ENCODE results near the gene TOP3B. TPM values are rescaled to one million over a fixed set of nuclear protein-coding genes. Genes with fewer than 3 reads are reported as not detected.

TOP3B gene
- polyA plus RNA-seq, 4 donors, result 12.0 to 26.9 (median 14.5) TPM

DNA sequence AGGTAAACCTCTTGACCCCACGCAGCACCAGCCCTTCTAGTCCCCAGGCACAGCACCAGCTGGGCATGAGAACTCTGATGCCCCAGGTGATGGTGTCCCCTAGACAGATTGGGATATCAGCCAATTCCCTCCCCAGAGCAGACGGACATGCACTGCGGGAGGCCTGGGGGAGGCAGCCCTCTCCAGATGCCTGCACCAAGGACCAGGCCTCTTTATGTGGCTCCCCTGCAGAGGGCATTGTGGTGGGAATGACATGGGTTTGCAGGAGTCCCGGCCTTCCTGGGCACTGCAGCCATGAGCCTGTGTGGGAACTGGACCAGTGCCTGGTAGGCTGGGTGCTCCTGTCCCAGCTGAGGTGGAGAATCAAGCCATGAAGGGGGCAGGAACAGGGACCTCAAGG is 55.9 kb downstream of the TOP3B start:
- WGBS, 3 donors, result 88 to 95% (median 89%) methylated on average over 4 of the region's 4 CpGs
- no peak overlapping the region for H3K27ac ChIP-seq (ENCODE audit: low read depth in 1 of 3, low read length in 2 of 3)
- H3K4me1 ChIP-seq (ENCODE audit: control insufficient read depth in 3 of 3, insufficient read depth in 2 of 3, low read depth in 1 of 3, low read length in 2 of 3), result no peaks in the 10 kb centered on the region
- DNase-seq (no peak), FAIRE-seq (no peak)
- no peak overlapping the region for H3K4me3 ChIP-seq (ENCODE audit: low read depth in 1 of 3, low read length in 3 of 3)
- no peaks in the 10 kb centered on the region for H3K9me3 ChIP-seq (ENCODE audit: control insufficient read depth in 2 of 2, insufficient read depth in 1 of 2, low read depth in 1 of 2, low read length in 1 of 2)
- H3K36me3 ChIP-seq (ENCODE audit: control insufficient read depth in 3 of 3, insufficient read depth in 2 of 3, low read depth in 1 of 3, low read length in 3 of 3), result peaks cover 0 to 66% (median 2%) of the 10 kb centered on the region in 3 donors
- H3K27me3 ChIP-seq (ENCODE audit: control insufficient read depth in 3 of 3, insufficient read depth in 3 of 3, low read length in 3 of 3), result no peaks in the 10 kb centered on the region

GRCh38 chr22:21923163-21923561 is 59.4 kb downstream of the TOP3B start:
- no peak for FAIRE-seq
- Histone ChIP-seq H3K4me3 (ENCODE audit: low read depth in 1 of 3, low read length in 3 of 3) (no peak overlapping the region), H3K27me3 (ENCODE audit: control insufficient read depth in 3 of 3, insufficient read depth in 3 of 3, low read length in 3 of 3) (no peaks in the 10 kb centered on the region), H3K27ac (ENCODE audit: low read depth in 1 of 3, low read length in 2 of 3) (no peak overlapping the region), H3K36me3 (ENCODE audit: control insufficient read depth in 3 of 3, insufficient read depth in 2 of 3, low read depth in 1 of 3, low read length in 3 of 3) (peaks cover 0 to 53% (median 0%) of the 10 kb centered on the region in 3 donors), H3K9me3 (ENCODE audit: control insufficient read depth in 2 of 2, insufficient read depth in 1 of 2, low read depth in 1 of 2, low read length in 1 of 2) (no peaks in the 10 kb centered on the region), H3K4me1 (ENCODE audit: control insufficient read depth in 3 of 3, insufficient read depth in 2 of 3, low read depth in 1 of 3, low read length in 2 of 3) (no peaks in the 10 kb centered on the region)
- DNase-seq, result no peak
- 94 to 97% (median 96%) methylated on average over 20 to 21 of the region's 21 CpGs for WGBS, 3 donors

DNA sequence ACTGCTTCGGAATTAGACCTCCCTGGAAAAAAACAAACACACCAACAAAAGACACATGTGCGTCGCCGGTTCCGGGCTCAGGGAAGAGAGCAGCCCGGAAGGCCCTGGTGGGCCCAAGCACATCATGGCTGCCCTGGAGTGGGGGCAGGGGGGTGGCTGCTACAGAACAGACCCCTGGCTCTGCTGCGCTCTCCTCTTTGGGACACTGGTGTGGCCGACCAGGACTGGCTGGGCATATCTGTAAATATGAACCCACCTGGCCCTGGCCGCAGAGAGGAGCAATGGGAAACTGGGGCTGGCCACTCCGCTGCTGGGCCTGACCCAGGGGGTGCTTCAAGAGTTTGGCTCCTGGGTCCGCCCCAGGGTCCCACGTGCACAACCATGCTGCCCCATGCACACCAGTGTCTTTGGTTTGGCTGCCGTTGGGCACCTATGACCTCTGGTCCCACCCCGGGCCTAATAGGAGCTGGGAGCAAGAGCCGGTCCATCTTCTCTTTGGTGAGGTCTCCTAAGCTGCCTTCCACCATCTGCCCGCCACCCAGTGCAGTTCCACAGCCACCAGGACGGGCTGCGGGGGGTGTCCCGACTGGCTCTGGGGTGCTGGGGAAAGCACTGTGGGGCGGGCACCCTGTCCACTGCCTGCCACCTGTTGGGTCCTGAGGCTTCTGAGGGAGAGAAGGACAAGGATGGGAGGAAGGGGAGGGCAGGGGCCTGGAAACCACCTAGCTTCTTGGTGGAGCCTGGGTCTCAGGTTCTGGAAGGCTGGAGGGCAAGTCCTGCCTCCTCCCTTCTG is 60.0 kb downstream of the TOP3B start:
- Histone ChIP-seq H3K27ac (ENCODE audit: low read depth in 1 of 3, low read length in 2 of 3) (no peak overlapping the region), H3K27me3 (ENCODE audit: control insufficient read depth in 3 of 3, insufficient read depth in 3 of 3, low read length in 3 of 3) (no peaks in the 10 kb centered on the region), H3K36me3 (ENCODE audit: control insufficient read depth in 3 of 3, insufficient read depth in 2 of 3, low read depth in 1 of 3, low read length in 3 of 3) (peaks cover 0 to 49% (median 0%) of the 10 kb centered on the region in 3 donors), H3K4me1 (ENCODE audit: control insufficient read depth in 3 of 3, insufficient read depth in 2 of 3, low read depth in 1 of 3, low read length in 2 of 3) (no peaks in the 10 kb centered on the region), H3K4me3 (ENCODE audit: low read depth in 1 of 3, low read length in 3 of 3) (no peak overlapping the region), H3K9me3 (ENCODE audit: control insufficient read depth in 2 of 2, insufficient read depth in 1 of 2, low read depth in 1 of 2, low read length in 1 of 2) (no peaks in the 10 kb centered on the region)
- WGBS, 3 donors, result 90 to 95% (median 92%) methylated on average over 18 to 20 of the region's 20 CpGs
- no peak for DNase-seq
- no peak for FAIRE-seq

- WGBS, 3 donors, result 83 to 89% (median 84%) methylated on average over 8 of the region's 8 CpGs
- Histone ChIP-seq H3K9me3 (ENCODE audit: control insufficient read depth in 2 of 2, insufficient read depth in 1 of 2, low read depth in 1 of 2, low read length in 1 of 2) (no peaks in the 10 kb centered on the region), H3K27ac (ENCODE audit: low read depth in 1 of 3, low read length in 2 of 3) (no peak overlapping the region), H3K36me3 (ENCODE audit: control insufficient read depth in 3 of 3, insufficient read depth in 2 of 3, low read depth in 1 of 3, low read length in 3 of 3) (peaks cover 0 to 41% (median 0%) of the 10 kb centered on the region in 3 donors), H3K4me1 (ENCODE audit: control insufficient read depth in 3 of 3, insufficient read depth in 2 of 3, low read depth in 1 of 3, low read length in 2 of 3) (no peaks in the 10 kb centered on the region), H3K4me3 (ENCODE audit: low read depth in 1 of 3, low read length in 3 of 3) (no peak overlapping the region), H3K27me3 (ENCODE audit: control insufficient read depth in 3 of 3, insufficient read depth in 3 of 3, low read length in 3 of 3) (no peaks in the 10 kb centered on the region)
- DNase-seq (no peak), FAIRE-seq (no peak)
Observed at GRCh38 chr22:21921729-21922128, 60.9 kb downstream of the TOP3B start.

- Histone ChIP-seq H3K4me3 (ENCODE audit: low read depth in 1 of 3, low read length in 3 of 3) (no peak overlapping the region), H3K4me1 (ENCODE audit: control insufficient read depth in 3 of 3, insufficient read depth in 2 of 3, low read depth in 1 of 3, low read length in 2 of 3) (no peaks in the 10 kb centered on the region)
- DNase-seq, result no peak
Observed at GRCh38 chr22:21921184-21921721, 61.3 kb downstream of the TOP3B start.

GRCh38 chr22:21920341-21921183 is 62.0 kb downstream of the TOP3B start:
- 85 to 89% (median 88%) methylated on average over 16 of the region's 16 CpGs for WGBS, 3 donors
- DNase-seq (no peak), FAIRE-seq (no peak)
- peaks cover 0 to 33% (median 0%) of the 10 kb centered on the region in 3 donors for H3K36me3 ChIP-seq (ENCODE audit: control insufficient read depth in 3 of 3, insufficient read depth in 2 of 3, low read depth in 1 of 3, low read length in 3 of 3)
- no peaks in the 10 kb centered on the region for H3K9me3 ChIP-seq (ENCODE audit: control insufficient read depth in 2 of 2, insufficient read depth in 1 of 2, low read depth in 1 of 2, low read length in 1 of 2)
- H3K27ac ChIP-seq (ENCODE audit: low read depth in 1 of 3, low read length in 2 of 3), result no peak overlapping the region
- H3K4me3 ChIP-seq (ENCODE audit: low read depth in 1 of 3, low read length in 3 of 3), result no peak overlapping the region
- H3K27me3 ChIP-seq (ENCODE audit: control insufficient read depth in 3 of 3, insufficient read depth in 3 of 3, low read length in 3 of 3), result no peaks in the 10 kb centered on the region
- H3K4me1 ChIP-seq (ENCODE audit: control insufficient read depth in 3 of 3, insufficient read depth in 2 of 3, low read depth in 1 of 3, low read length in 2 of 3), result no peaks in the 10 kb centered on the region

More at GRCh38 chr22:21921184-21921721, 61.3 kb downstream of the TOP3B start:
- 80 to 87% (median 86%) methylated on average over 12 to 13 of the region's 13 CpGs for WGBS, 3 donors
- H3K9me3 ChIP-seq (ENCODE audit: control insufficient read depth in 2 of 2, insufficient read depth in 1 of 2, low read depth in 1 of 2, low read length in 1 of 2), result no peaks in the 10 kb centered on the region
- no peak for FAIRE-seq
- no peaks in the 10 kb centered on the region for H3K27me3 ChIP-seq (ENCODE audit: control insufficient read depth in 3 of 3, insufficient read depth in 3 of 3, low read length in 3 of 3)
- H3K36me3 ChIP-seq (ENCODE audit: control insufficient read depth in 3 of 3, insufficient read depth in 2 of 3, low read depth in 1 of 3, low read length in 3 of 3), result peaks cover 0 to 36% (median 0%) of the 10 kb centered on the region in 3 donors
- H3K27ac ChIP-seq (ENCODE audit: low read depth in 1 of 3, low read length in 2 of 3), result no peak overlapping the region

DNA sequence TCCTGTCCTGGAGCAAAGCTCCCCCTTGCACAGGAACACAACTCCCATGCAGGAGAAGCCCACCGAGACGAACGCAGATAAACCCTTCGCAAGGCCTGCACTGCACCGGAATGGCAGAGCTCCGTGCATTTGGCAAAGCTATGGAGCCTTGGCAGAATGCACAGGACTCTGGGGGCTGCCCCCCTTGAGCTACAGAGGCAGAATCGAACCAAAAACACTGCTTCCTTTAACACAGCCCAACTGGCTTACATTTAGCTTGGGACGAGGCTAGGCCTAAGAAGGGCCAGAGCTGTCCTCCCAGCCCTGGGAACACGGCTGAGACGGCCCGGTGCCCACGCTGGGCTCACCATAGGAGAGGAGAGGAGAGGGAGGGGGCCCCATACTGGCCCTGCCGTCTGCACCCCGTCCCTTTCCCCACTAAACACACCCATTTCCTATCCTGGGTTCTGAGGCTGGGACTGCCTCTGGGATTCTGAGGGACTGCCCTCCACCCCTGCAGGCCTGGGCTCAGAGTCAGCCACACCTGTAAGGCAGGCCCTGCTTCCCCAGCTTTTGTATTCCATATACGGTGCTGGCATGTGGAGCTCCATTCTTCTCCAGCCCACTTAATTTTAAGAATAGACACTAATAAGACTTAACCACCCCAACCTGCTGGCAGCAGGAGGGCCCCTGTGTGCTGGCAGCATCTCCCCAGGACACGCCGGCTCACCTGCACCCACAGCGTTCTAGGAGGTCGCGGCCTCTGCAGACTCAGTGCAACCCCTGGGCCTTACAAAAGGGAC is 62.9 kb downstream of the TOP3B start:
- Histone ChIP-seq H3K9me3 (ENCODE audit: control insufficient read depth in 2 of 2, insufficient read depth in 1 of 2, low read depth in 1 of 2, low read length in 1 of 2) (no peaks in the 10 kb centered on the region), H3K4me1 (ENCODE audit: control insufficient read depth in 3 of 3, insufficient read depth in 2 of 3, low read depth in 1 of 3, low read length in 2 of 3) (no peaks in the 10 kb centered on the region), H3K27ac (ENCODE audit: low read depth in 1 of 3, low read length in 2 of 3) (no peak overlapping the region), H3K27me3 (ENCODE audit: control insufficient read depth in 3 of 3, insufficient read depth in 3 of 3, low read length in 3 of 3) (no peaks in the 10 kb centered on the region), H3K4me3 (ENCODE audit: low read depth in 1 of 3, low read length in 3 of 3) (no peak overlapping the region), H3K36me3 (ENCODE audit: control insufficient read depth in 3 of 3, insufficient read depth in 2 of 3, low read depth in 1 of 3, low read length in 3 of 3) (peaks cover 0 to 30% (median 0%) of the 10 kb centered on the region in 3 donors)
- DNase-seq (no peak), FAIRE-seq (no peak)
- 86 to 91% (median 88%) methylated on average over 17 to 20 of the region's 20 CpGs for WGBS, 3 donors

All from small intestine (tissue), 7 donors.